Cortex of kidney (tissue), 1 donor: ENCODE results near the gene MAFF.

Experiments
- DNase-seq: peaks from one replicate; lab custom pipeline; 2025; lab: John Stamatoyannopoulos, UW

Gene MAFF

DNA sequence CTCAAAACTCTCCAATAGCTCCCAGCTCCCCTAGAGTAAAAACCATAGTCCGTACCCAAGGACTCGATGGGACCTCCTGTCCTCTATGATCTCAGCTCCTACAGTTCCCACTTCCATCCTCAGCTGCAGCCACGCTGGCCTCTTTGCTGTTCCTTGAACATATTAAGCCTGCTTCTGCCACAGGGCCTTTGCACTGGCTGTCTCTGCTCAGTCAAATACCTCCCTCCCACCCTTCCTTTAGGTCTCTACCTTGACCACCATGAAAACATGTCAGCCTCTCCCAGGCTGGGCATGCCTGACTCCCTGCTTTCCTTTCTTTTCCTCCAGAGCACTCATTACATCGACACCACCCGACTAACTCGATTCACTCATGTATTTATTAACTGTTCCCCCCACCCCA lies 46.5 kb downstream of the MAFF start:
- no peak for DNase-seq

DNA sequence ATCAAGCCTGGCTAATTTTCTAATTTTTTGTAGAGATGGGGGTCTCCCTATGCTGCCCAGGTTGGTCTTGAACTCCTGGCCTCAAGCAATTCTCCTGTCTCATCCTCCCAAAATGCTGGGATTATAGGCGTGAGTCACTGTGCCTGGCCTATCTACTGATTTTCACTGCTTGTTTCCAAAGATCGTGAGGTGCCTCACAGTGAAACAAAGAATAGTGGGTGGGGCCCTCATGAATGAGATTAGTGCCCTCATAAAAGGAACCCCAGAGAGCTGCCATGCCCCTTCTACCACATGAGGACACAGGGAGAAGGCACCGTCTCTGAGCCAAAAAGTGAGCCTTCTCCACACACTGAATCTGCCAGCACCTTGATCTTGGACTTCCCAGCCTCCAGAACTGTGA lies 47.5 kb downstream of the MAFF start:
- no peak for DNase-seq

DNA sequence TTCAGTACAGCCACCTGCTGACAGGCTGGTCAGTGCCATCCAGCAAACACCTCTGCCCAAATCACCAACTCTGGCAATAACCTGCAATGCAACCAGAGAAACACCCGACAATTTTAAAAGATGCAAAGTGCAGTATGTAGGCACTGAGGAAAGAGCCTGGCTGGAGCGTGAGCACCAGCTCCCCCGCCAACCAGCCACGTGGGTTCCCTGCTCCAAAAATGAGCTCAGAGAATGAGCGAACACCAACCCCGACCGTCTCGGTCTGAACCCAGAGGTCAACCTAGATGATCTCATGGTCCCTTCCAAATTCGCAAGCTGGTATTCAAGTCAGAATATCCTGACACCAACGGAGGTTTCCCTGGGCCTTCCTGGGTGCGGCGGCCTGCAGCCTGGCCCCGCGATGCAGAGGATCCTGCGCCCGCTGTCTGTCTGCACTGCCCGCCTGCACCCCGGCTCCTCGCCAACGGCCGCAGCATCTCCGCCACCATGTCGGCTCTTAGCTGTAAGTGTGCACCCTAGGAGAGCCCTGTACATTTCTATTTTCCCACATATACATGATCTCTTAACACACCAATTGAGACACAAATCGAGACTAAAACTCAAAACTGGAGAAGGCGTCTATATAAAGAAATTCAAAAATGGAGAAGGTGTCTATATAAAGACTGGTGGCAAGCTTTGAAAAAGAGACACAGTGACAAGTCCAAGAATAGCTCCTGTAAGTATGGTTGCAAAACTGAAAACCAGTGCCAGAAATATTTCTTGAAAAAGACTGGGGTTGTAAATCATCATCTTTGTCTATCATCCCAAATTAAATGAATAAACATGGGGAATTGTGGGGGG lies 48.2 kb downstream of the MAFF start:
- no peak for DNase-seq

DNA sequence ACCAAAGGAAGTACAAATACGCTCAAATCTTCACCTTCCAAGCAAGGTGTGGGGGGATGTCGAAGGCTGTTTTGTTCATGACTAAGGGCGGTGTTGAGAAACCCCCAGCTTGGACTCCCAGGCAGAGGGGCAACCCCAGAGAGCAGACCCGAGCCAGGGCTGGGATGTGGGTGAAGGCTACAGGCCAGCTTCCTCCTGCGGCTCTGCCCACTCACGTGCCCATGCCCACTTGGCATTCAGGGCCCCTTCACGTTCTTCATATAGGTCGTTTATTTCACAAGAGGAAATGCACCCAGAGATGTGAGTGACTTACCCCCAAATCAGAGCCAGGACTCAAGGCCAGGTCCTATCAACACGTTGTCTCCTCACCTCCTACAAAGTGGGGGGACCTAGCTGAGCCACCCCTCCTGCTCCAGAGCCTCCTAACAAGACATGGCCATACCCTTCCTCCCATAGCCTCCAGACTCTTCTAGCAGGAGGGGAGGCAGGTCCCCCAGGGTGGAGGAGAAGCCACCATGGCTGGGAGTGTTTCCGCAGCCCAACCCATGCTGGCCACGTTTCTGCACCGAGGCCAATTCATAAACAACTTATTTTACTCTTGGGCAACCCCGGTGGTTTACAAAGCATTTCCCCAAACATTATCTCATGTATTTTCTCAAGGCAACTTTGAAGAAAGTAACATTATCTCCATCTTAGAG lies 49.0 kb downstream of the MAFF start:
- DNase-seq, result no peak

DNA sequence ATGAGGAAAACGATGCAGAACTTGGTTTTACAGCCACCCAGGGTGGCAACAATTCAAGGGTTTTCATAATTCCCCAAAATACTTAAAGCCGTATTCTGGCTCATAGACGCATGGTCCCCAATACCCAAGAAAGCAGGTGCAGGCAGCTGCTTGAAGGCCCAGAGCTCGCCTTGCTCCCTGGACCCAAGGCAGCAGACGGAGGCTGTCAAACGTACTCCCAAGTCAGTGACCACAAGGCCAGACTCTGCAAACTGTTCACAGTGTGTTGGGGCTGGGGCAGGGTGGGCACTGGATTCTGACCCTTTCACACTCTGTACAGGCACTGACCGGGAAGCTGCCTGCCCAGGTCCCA lies 49.5 kb downstream of the MAFF start:
- no peak for DNase-seq

DNA sequence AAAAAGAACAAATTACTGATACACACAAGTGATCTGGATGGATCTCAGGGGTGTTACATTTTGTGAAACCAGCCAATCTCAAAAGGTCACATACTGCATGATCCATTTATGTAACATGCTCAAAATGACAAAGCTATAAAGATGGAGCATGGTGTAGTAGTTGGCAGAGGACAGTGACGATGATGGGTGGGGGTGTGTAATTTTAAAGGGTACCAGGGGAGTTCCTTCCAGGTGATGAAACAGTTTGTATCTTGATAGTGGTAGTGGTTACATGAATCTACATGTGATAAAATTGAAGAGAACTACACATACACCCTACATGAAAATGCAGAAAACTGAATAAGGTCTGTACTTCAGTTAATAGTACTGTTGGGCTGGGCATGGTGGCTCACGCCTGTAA lies 53.9 kb downstream of the MAFF start:
- DNase-seq, result no peak

DNA sequence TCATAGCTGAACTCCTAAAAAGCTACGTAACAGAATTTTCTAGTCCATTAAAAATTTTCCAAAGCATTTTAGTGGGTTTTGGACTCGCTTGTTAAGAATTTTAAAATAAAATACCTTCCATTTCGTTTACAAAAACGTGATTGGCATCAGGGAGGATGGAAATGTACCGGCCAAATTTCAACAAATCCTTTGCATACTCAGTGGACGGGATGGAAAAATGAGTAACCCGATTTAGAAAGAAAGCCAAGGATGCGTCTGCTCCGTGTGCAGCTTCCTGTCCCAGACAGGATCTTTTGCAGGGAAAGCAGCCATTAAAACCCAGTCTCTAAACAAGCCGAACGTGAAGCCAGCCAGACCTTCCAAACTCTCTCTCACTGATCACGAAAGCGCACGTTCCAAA lies 55.4 kb downstream of the MAFF start:
- no peak for DNase-seq

DNA sequence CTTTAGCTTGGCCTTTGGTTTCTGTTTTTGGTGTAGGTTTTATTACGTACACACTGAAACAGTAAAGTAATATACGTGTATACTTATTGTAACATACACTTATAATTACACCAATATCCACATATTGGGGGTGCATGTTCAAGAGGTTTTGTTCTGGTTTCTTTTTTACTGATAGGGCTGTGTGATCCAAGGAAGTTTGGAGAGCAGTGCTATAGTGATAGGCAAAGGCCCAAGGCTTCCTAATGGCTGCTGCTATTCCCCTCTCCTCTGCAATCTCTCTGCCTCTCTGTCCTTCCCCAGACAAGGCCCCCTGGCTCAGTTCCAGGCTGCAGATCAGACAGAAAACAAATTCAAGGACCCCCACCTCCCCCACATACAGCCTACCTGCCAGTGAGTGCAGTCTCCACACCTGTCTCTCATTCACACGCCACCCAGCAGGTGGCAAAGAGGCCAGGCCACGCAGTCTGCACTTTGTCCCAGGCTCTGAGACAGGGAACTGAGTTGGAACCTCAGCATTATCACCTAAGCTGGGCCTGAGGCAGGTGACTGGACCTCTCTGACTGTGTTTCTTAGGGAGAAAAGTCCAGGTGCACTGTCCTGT lies 56.0 kb downstream of the MAFF start:
- DNase-seq, result no peak

DNA sequence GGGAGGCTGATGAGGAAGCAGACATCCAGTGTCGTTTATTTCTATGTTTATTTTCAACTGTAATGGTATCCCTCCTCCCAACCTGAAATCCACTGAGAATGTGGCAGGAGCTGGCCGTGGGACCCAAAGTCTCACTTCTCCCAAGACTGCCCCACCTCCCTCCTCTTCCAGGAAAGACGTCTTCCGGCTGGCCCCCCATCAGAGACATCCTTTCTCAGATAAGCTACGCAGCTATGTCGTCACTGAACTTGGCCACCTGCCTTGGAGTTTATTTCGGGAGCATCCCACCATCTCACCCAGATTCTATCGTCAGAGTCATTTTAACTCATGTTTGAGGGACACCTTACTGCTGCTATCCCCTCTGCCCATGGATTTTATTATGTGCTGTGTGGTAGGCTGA lies 57.1 kb downstream of the MAFF start:
- DNase-seq, result no peak

DNA sequence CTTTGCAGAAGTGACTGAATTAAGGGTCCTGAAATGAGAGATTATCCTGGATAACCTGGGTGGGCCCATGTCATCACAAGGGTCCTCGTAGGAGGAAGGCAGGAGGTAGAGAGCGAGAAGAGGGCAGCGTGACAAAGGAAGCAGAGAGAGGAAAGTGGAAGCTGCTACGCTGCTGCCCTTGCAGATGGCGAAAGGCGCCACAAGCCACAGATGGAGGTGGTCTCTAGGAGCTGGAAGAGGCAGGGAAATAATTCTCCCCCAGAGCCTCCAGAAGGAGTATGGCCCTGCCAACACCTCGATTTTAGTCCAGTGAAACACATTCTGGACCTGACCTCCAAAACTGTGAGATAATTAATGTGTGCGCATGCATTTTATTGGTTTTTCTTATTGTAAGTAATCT lies 57.6 kb downstream of the MAFF start:
- DNase-seq, result no peak

DNA sequence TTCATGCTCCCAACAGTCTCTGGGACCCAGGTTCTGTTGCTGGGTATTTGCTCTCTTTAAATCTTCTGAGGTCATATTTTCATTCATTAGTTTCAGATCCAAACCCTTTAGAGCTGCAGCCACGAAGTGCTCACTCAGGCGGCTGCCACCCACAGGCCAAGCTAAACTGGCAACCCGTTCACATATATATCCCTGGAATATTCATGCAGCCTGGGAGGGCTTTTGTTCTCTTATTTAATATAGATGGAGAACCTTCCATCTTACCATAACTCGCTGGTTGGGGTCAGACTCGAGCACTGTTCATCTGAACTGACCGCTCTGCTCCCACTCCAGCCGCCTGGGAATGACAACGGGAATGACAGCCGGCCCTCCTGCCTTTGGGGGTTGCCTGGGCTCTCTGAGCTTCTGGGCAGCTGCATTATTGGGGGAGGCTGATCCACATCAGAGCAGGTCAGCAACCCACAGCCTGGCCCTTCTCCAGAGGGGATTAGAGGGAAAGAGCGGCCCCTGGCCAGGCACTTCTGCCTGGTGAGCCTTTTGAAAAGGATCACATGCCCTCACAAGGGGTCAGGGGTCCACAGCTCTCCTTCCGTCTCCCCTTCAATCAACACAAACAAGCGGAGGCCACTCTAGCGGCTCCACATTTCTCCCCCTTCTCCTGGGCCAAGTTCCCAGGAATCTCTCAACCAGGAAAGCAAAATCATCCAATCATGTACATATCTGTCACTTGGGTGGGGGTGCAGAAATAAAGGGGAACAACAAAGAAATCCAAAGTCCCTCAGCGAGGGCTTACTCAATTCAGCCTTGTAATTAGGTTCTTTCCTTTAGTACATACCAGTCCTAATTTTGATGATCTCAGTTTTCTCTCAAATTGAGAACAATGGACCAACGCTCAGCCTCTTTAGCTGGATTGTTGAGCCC lies 59.2 kb downstream of the MAFF start:
- no peak for DNase-seq

DNA sequence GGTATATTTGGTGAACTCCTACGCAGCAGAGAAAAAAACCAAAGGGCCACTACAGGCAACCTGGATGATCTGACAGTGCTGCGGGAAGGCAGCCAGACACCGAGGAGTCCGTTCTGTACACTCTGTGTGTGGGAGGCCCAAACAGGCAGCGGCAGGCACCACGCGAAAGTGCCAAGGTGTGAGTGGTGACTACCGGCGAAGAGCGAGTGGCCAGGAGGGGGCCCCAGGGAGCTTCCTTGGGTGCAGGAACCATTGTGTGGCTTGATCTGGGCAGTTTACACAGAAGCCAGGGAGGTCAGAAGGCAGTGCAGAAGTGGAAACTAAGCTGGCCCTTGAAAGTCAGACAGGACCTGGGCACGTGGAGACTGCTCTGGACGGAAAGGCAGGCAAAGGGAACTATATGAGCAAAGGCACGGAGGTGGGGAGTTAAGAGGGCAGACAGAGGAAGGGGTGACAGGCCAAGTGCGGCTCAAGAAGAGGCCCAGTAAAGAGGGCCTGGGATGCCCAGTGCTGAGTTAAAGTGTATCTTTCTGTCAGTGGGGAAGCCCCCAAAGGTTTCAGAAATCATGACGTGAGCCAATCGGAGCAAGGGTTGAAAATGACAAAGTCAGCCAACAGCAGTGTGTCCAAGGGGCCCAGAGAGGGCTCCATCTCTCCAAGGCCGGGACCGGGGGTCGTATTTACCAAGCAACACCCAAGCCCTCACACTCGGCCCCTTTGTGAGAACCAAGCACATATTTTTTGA lies 60.4 kb downstream of the MAFF start:
- no peak for DNase-seq

DNA sequence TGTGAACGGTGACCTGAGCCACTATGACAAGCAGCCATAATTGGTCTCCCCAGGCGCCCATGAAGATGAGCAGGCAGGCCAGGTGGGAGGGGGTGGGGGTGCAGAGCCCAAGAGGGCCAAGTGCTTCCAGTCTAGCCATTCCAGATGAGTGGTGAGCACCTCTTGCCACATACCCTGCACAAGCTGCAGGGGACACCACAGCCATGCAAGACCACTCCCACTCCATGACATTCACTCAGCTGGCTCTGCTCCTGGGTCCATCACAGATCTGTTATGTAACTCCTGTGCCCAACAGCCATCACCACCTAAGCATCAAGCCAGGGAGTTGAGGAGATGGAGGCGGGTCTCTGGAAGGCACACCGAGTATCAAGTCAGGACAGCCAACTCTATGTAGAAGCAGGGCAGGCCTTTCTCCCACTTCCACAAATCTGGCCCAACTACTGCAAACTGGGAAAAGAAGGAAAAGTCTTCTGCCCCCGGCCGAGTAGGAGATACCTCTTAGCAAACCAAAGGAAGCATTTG lies 62.6 kb downstream of the MAFF start:
- DNase-seq, result no peak
